Aorta (tissue), 5 donors: ENCODE results near the gene SMAD3. TPM values are rescaled to one million over a fixed set of nuclear protein-coding genes. Genes with fewer than 3 reads are reported as not detected.

Experiments used
- ATAC-seq: fragments of 200-7000 bp; cut with Tn5 transposase; one replicate; pipeline ENCODE4 v1.9.1; 2022; ENCODE audit warnings: moderate library complexity; ENCODE audit not compliant: low FRiP score
- DNase-seq, 2 donors: peaks; one replicate each; pipeline ENCODE4 v3.0.0-alpha.2; 2020
- H3K27ac ChIP-seq, 2 donors: one replicate each; pipeline ENCODE4 v1.5.1; 2013; ENCODE audit warnings: low read length in 2 of 2, mild to moderate bottlenecking in 2 of 2, moderate library complexity in 2 of 2, control low read depth in 1 of 2, inconsistent platforms in 1 of 2, low read depth in 1 of 2
- H3K27me3 ChIP-seq, 2 donors: one replicate each; pipeline ENCODE4 v1.6.1; 2013; ENCODE audit warnings: control low read depth in 1 of 2, low read length in 1 of 2, mild to moderate bottlenecking in 1 of 2, moderate library complexity in 1 of 2; ENCODE audit not compliant: insufficient read depth in 2 of 2, control insufficient read depth in 1 of 2
- H3K36me3 ChIP-seq, 2 donors: one replicate each; pipeline ENCODE4 v1.6.1; 2013; ENCODE audit warnings: control low read depth in 1 of 2, low read length in 1 of 2, mild to moderate bottlenecking in 1 of 2; ENCODE audit not compliant: insufficient read depth in 2 of 2, control insufficient read depth in 1 of 2
- H3K4me1 ChIP-seq, 2 donors: one replicate each; pipeline ENCODE4 v1.6.1; 2013; ENCODE audit warnings: low read length in 2 of 2, control low read depth in 1 of 2, mild to moderate bottlenecking in 1 of 2, moderate library complexity in 1 of 2; ENCODE audit not compliant: insufficient read depth in 2 of 2, control insufficient read depth in 1 of 2
- H3K4me3 ChIP-seq, 2 donors: one replicate each; pipeline ENCODE4 v1.5.1; 2013; ENCODE audit warnings: low read length in 2 of 2, control low read depth in 1 of 2, mild to moderate bottlenecking in 1 of 2
- H3K9me3 ChIP-seq: one replicate; pipeline ENCODE4 v1.6.1; 2013; ENCODE audit warnings: mild to moderate bottlenecking, low read length; ENCODE audit not compliant: control insufficient read depth
- WGBS, 2 donors: extraction: QIAGEN DNeasy Blood & Tissue Kit; methylation state at CpG; one replicate each; pipeline ENCODE4 v1.1.7; 2013; 5-methylcytosine and 5-hydroxymethylcytosine counted together
- intact Hi-C, 2 donors: fragments of 100-400 bp; cut with DNase I; formaldehyde crosslinking; loops; one replicate each; pipeline versions ENCODE4 v1.14.2 to v1.15.0; 2022
- polyA plus RNA-seq, 2 donors: library from polyadenylated mRNA; stranded (reverse); fragments of 200-250 nt; gene quantifications; one replicate each; pipeline ENCODE4 v1.2.3, GENCODE V29; 2013
- total RNA-seq, 2 donors: library from RNA; stranded (reverse); fragmentation: NEBNext Ultra II Directional; extraction: Animal tissue kit (Norgen Biotek cat#: 25700); gene quantifications; one replicate each; pipeline ENCODE4 v1.2.1, GENCODE V29; 2021
- donor health status: healthy with polysubstance abuse.
- donor health status: Bipolar disorder and iron deficiency.
- donor health status: DM: no; HTN: no; CAD: no.
- donor health status: DM: no; HTN: no; CAD: no.
- donor health status: DM: yes; HTN: yes; CAD: no.

SMAD3 gene
- total and polyA plus RNA-seq, 4 donors = 7.1 to 90.8 (median 55.0) TPM

GRCh38 chr15:67031331-67031730 is 34.1 kb upstream of the SMAD3 start:
- Histone ChIP-seq H3K9me3 (no peaks in the 10 kb centered on the region), H3K4me3 (no peak overlapping the region), H3K36me3 (no peaks in the 10 kb centered on the region), H3K4me1 (no peaks in the 10 kb centered on the region), H3K27me3 (no peaks in the 10 kb centered on the region), H3K27ac (no peak overlapping the region)
- ATAC-seq (no peak), DNase-seq (no peak)
- intact Hi-C loops = no loop called here

- Histone ChIP-seq H3K9me3 (no peaks in the 10 kb centered on the region), H3K36me3 (no peaks in the 10 kb centered on the region), H3K4me3 (no peak overlapping the region), H3K27me3 (no peaks in the 10 kb centered on the region), H3K27ac (no peak overlapping the region), H3K4me1 (no peaks in the 10 kb centered on the region)
- DNase-seq = peak in 1 of 2 donors; percentile 16
- intact Hi-C loops = no loop called here
- ATAC-seq = no peak
- 94 to 100% methylated on average over 3 of the region's 3 CpGs for WGBS, 2 donors
These were observed 32.8 kb upstream of the SMAD3 start for GRCh38 chr15:67032608-67033007.

GRCh38 chr15:67033012-67033411 is 32.4 kb upstream of the SMAD3 start:
- Histone ChIP-seq H3K27me3 (no peaks in the 10 kb centered on the region), H3K9me3 (no peaks in the 10 kb centered on the region), H3K36me3 (no peaks in the 10 kb centered on the region), H3K27ac (no peak overlapping the region), H3K4me1 (no peaks in the 10 kb centered on the region), H3K4me3 (no peak overlapping the region)
- intact Hi-C loops = no loop called here
- DNase-seq = peak in 1 of 2 donors; percentile 59
- 68 to 69% methylated on average over 12 of the region's 12 CpGs for WGBS, 2 donors
- ATAC-seq = no peak

GRCh38 chr15:67033571-67034044 is 31.8 kb upstream of the SMAD3 start:
- no peak overlapping the region for H3K4me3 ChIP-seq
- intact Hi-C loops = no loop called here
- H3K9me3 ChIP-seq = no peaks in the 10 kb centered on the region
- no peaks in the 10 kb centered on the region for H3K4me1 ChIP-seq
- peak; percentile 62 to 80 for DNase-seq
- ATAC-seq = peak; percentile 74
- H3K36me3 ChIP-seq = no peaks in the 10 kb centered on the region
- no peaks in the 10 kb centered on the region for H3K27me3 ChIP-seq
- WGBS, 2 donors = 1 to 3% methylated on average over 31 to 50 of the region's 50 CpGs
- H3K27ac ChIP-seq = no peak overlapping the region

GRCh38 chr15:67035886-67036285 is 29.5 kb upstream of the SMAD3 start:
- Histone ChIP-seq H3K4me1 (no peaks in the 10 kb centered on the region), H3K36me3 (no peaks in the 10 kb centered on the region), H3K27me3 (no peaks in the 10 kb centered on the region), H3K27ac (no peak overlapping the region), H3K9me3 (no peaks in the 10 kb centered on the region), H3K4me3 (no peak overlapping the region)
- ATAC-seq (no peak), DNase-seq (peak in 1 of 2 donors; percentile 38)
- 88 to 94% methylated on average over 5 of the region's 5 CpGs for WGBS, 2 donors
- intact Hi-C loops = no loop called here

GRCh38 chr15:67036775-67037555 is 28.4 kb upstream of the SMAD3 start:
- peak in 1 of 2 donors; percentile 9 for DNase-seq
- Histone ChIP-seq H3K4me1 (no peaks in the 10 kb centered on the region), H3K27me3 (no peaks in the 10 kb centered on the region), H3K36me3 (no peaks in the 10 kb centered on the region), H3K4me3 (no peak overlapping the region), H3K9me3 (no peaks in the 10 kb centered on the region), H3K27ac (no peak overlapping the region)
- WGBS, 2 donors = 92 to 93% methylated on average over 8 of the region's 8 CpGs
- ATAC-seq = no peak
- intact Hi-C loops = no loop called here

- H3K27me3 ChIP-seq = no peaks in the 10 kb centered on the region
- DNase-seq = peak in 1 of 2 donors; percentile 7
- H3K4me1 ChIP-seq = no peaks in the 10 kb centered on the region
- no peak overlapping the region for H3K4me3 ChIP-seq
- H3K9me3 ChIP-seq = no peaks in the 10 kb centered on the region
- H3K36me3 ChIP-seq = no peaks in the 10 kb centered on the region
- intact Hi-C loops = no loop called here
- H3K27ac ChIP-seq = no peak overlapping the region
- no peak for ATAC-seq
These were observed 27.7 kb upstream of the SMAD3 start for GRCh38 chr15:67037694-67038093.

- Histone ChIP-seq H3K4me1 (no peaks in the 10 kb centered on the region), H3K36me3 (no peaks in the 10 kb centered on the region), H3K9me3 (no peaks in the 10 kb centered on the region), H3K27ac (no peak overlapping the region), H3K27me3 (no peaks in the 10 kb centered on the region), H3K4me3 (no peak overlapping the region)
- no peak for DNase-seq
- intact Hi-C loops = no loop called here
- ATAC-seq = no peak
These were observed 26.7 kb upstream of the SMAD3 start for GRCh38 chr15:67038736-67039135.

GRCh38 chr15:67039384-67040075 is 25.9 kb upstream of the SMAD3 start:
- intact Hi-C loops = no loop called here
- peak in 1 of 2 donors; percentile 38 for DNase-seq
- Histone ChIP-seq H3K4me3 (no peak overlapping the region), H3K27ac (no peak overlapping the region), H3K36me3 (no peaks in the 10 kb centered on the region), H3K4me1 (no peaks in the 10 kb centered on the region), H3K27me3 (no peaks in the 10 kb centered on the region), H3K9me3 (no peaks in the 10 kb centered on the region)
- ATAC-seq = no peak
- 94 to 95% methylated on average over 9 to 10 of the region's 10 CpGs for WGBS, 2 donors
